ENCODE results near the gene P3H2. TPM values are rescaled to one million over a fixed set of nuclear protein-coding genes. Genes with fewer than 3 reads are reported as not detected.

The P3H2 gene
- total RNA-seq, 1 experiment from 2014 or later, result 20.9 TPM

- intact Hi-C loops (cut with micrococcal nuclease; ENCODE audit: unreplicated experiment), result no loop called here
- Histone ChIP-seq H3K27me3 (ENCODE audit: insufficient read depth, low read depth) (no peaks in the 10 kb centered on the region), H3K4me2 (no peak overlapping the region), H4K20me1 (ENCODE audit: insufficient read depth) (no peaks in the 10 kb centered on the region), H3K4me3 (no peak overlapping the region), H3F3A (ENCODE audit: insufficient read depth, low read depth) (no peaks in the 10 kb centered on the region), H3K79me2 (ENCODE audit: low read depth) (no peaks in the 10 kb centered on the region), H3K9me3 (ENCODE audit: insufficient read depth, low read depth) (peaks cover 6% of the 10 kb centered on the region; the same call in 1 of the 2 replicates), H2AFZ (no peak overlapping the region), H3K36me3 (ENCODE audit: low read depth) (no peaks in the 10 kb centered on the region), H3K9me2 (ENCODE audit: insufficient read depth) (no peaks in the 10 kb centered on the region), H3K27ac (no peak overlapping the region), H3K4me1 (replicated peaks; ENCODE audit: insufficient read depth) (peaks cover 7% of the 10 kb centered on the region; the same call in 1 of the 2 replicates)
- no peak for DNase-seq
- ChIA-PET CTCF (no interaction called here), POLR2A (ENCODE audit: unreplicated experiment) (no interaction called here)
- TF ChIP-seq EZH2 (IDR thresholded peaks at IDR 0.05; ENCODE audit: low read depth) (no peak), CTCF (conservative IDR thresholded peaks at IDR 0.05) (no peak)
- BruUV-seq (replicated peaks), result no TSS peak
These were observed 24.4 kb downstream of the P3H2 start for GRCh38 chr3:190096345-190096744.

- H3K27me3 ChIP-seq (ENCODE audit: insufficient read depth, low read depth), result no peaks in the 10 kb centered on the region
- no peaks in the 10 kb centered on the region for H3K36me3 ChIP-seq (ENCODE audit: low read depth)
- ChIA-PET CTCF (no interaction called here), POLR2A (ENCODE audit: unreplicated experiment) (interaction anchor here (0.6 kb wide), 2 partner anchors 91 to 469 kb away, joined by 3 to 5 read pairs; no protein-coding TSS in a partner anchor)
- intact Hi-C loops (cut with micrococcal nuclease; ENCODE audit: unreplicated experiment), result no loop called here
- DNase-seq, result no peak
- no TSS peak for BruUV-seq (replicated peaks)
- no peak overlapping the region for H3K4me3 ChIP-seq
- no peaks in the 10 kb centered on the region for H3K79me2 ChIP-seq (ENCODE audit: low read depth)
- TF ChIP-seq CTCF (conservative IDR thresholded peaks at IDR 0.05) (no peak), EZH2 (IDR thresholded peaks at IDR 0.05; ENCODE audit: low read depth) (no peak)
- H3K9me3 ChIP-seq (ENCODE audit: insufficient read depth, low read depth), result peaks cover 6% of the 10 kb centered on the region; the same call in 1 of the 2 replicates
- H3K9me2 ChIP-seq (ENCODE audit: insufficient read depth), result no peaks in the 10 kb centered on the region
- H3F3A ChIP-seq (ENCODE audit: insufficient read depth, low read depth), result no peaks in the 10 kb centered on the region
- H4K20me1 ChIP-seq (ENCODE audit: insufficient read depth), result no peaks in the 10 kb centered on the region
- no peak overlapping the region for H2AFZ ChIP-seq
- H3K4me1 ChIP-seq (replicated peaks; ENCODE audit: insufficient read depth), result peaks cover 7% of the 10 kb centered on the region; the same call in 1 of the 2 replicates
- H3K4me2 ChIP-seq, result no peak overlapping the region
- H3K27ac ChIP-seq, result no peak overlapping the region
These were observed 26.5 kb downstream of the P3H2 start for GRCh38 chr3:190094160-190094718.

GRCh38 chr3:190092250-190092649, 28.4 kb downstream of the P3H2 start:
- H2AFZ ChIP-seq, result no peak overlapping the region

More at GRCh38 chr3:190092250-190092649, 28.4 kb downstream of the P3H2 start:
- POLR2A ChIA-PET (ENCODE audit: unreplicated experiment), result interaction anchor here (0.5 to 0.9 kb wide), 4 partner anchors 12 to 231 kb away, joined by 6 to 14 read pairs (median 7); no protein-coding TSS in a partner anchor
- H3K27ac ChIP-seq, result no peak overlapping the region
- DNase-seq, result no peak
- H3K27me3 ChIP-seq (ENCODE audit: insufficient read depth, low read depth), result no peaks in the 10 kb centered on the region
- CTCF ChIA-PET, result interaction anchor here (0.6 to 0.7 kb wide), 2 partner anchors 16 to 436 kb away, joined by 3 to 10 read pairs; no protein-coding TSS in a partner anchor
- peaks cover 6% of the 10 kb centered on the region; the same call in 1 of the 2 replicates for H3K9me3 ChIP-seq (ENCODE audit: insufficient read depth, low read depth)
- H3K36me3 ChIP-seq (ENCODE audit: low read depth), result no peaks in the 10 kb centered on the region
- no peaks in the 10 kb centered on the region for H3F3A ChIP-seq (ENCODE audit: insufficient read depth, low read depth)
- BruUV-seq (replicated peaks), result no TSS peak
- no peaks in the 10 kb centered on the region for H3K79me2 ChIP-seq (ENCODE audit: low read depth)
- no peak overlapping the region for H3K4me3 ChIP-seq
- TF ChIP-seq CTCF (conservative IDR thresholded peaks at IDR 0.05) (no peak), EZH2 (IDR thresholded peaks at IDR 0.05; ENCODE audit: low read depth) (no peak)
- intact Hi-C loops (cut with micrococcal nuclease; ENCODE audit: unreplicated experiment), result no loop called here
- no peaks in the 10 kb centered on the region for H4K20me1 ChIP-seq (ENCODE audit: insufficient read depth)
- H3K4me1 ChIP-seq (replicated peaks; ENCODE audit: insufficient read depth), result peaks cover 7% of the 10 kb centered on the region; the same call in 1 of the 2 replicates
- no peaks in the 10 kb centered on the region for H3K9me2 ChIP-seq (ENCODE audit: insufficient read depth)
- H3K4me2 ChIP-seq, result peak overlapping the region; percentile 0; the same call in 1 of the 2 replicates
